OCI-LY7 (cell line): ENCODE results near the gene CELF1. TPM values are rescaled to one million over a fixed set of nuclear protein-coding genes. Genes with fewer than 3 reads are reported as not detected.

ENCODE experiments used
- BruUV-seq: library from RNA; stranded (reverse); fragments of 400-500 nt; replicated peaks from 2 replicates; lab custom pipeline; 2021; lab: Mats Ljungman, UMichigan
- CTCF ChIA-PET: fragments of 300-600 bp; sonication (Branson Sonifier 250); formaldehyde crosslinking; loops from one replicate; lab custom pipeline; 2022; ENCODE audit warnings: antibody characterized with exemption; ENCODE audit not compliant: unreplicated experiment; lab: Charles Lee
- POLR2A ChIA-PET: fragments of 300-600 bp; sonication (Branson Sonifier 250); formaldehyde crosslinking; loops from one replicate; lab custom pipeline; 2022; ENCODE audit warnings: antibody characterized with exemption; lab: Charles Lee
- DNase-seq: peaks from one replicate; pipeline ENCODE4 v3.0.0-alpha.2; 2015; ENCODE audit warnings: low spot score
- H2AFZ ChIP-seq: fragments of 200-600 bp; sonication (generic), shearing (Covaris generic); 2 replicates; pipeline ENCODE4 v1.6.1; 2014; ENCODE audit warnings: mild to moderate bottlenecking, antibody characterized with exemption, low read length, moderate library complexity
- H3K27ac ChIP-seq: fragments of 200-600 bp; sonication (generic); 2 replicates; pipeline ENCODE4 v1.5.1; 2014; ENCODE audit warnings: mixed run types, low read depth, mild to moderate bottlenecking, moderate library complexity, low read length, inconsistent platforms; ENCODE audit not compliant: poor library complexity, severe bottlenecking
- H3K36me3 ChIP-seq: fragments of 200-600 bp; sonication (generic); 2 replicates; pipeline ENCODE4 v1.6.1; 2014; ENCODE audit warnings: mild to moderate bottlenecking, antibody characterized with exemption, low read length, moderate library complexity, mixed read lengths; ENCODE audit not compliant: insufficient read depth
- H3K4me1 ChIP-seq: fragments of 200-600 bp; sonication (generic); 2 replicates; pipeline ENCODE4 v1.5.1; 2014; ENCODE audit warnings: mild to moderate bottlenecking, low read length; ENCODE audit not compliant: insufficient read depth, poor library complexity, severe bottlenecking
- H3K4me2 ChIP-seq: fragments of 200-600 bp; sonication (generic); 2 replicates; pipeline ENCODE4 v1.6.1; 2014; ENCODE audit warnings: mild to moderate bottlenecking, low read length
- H3K4me3 ChIP-seq: fragments of 200-600 bp; sonication (generic); 2 replicates; pipeline ENCODE4 v1.5.1; 2014; ENCODE audit warnings: mild to moderate bottlenecking, low read depth, low read length; ENCODE audit not compliant: poor library complexity, severe bottlenecking
- H3K79me2 ChIP-seq: fragments of 200-600 bp; sonication (generic); 2 replicates; pipeline ENCODE4 v1.6.1; 2016; ENCODE audit warnings: low read depth, mild to moderate bottlenecking, low read length, moderate library complexity, mixed read lengths; ENCODE audit not compliant: insufficient read depth
- H3K9me2 ChIP-seq: fragments of 200-600 bp; sonication (generic); 2 replicates; pipeline ENCODE4 v1.6.1; 2016; ENCODE audit warnings: mild to moderate bottlenecking, low read length, mixed read lengths; ENCODE audit not compliant: insufficient read depth
- H3K9me3 ChIP-seq: fragments of 200-600 bp; sonication (generic); 2 replicates; pipeline ENCODE4 v1.6.1; 2014; ENCODE audit warnings: mild to moderate bottlenecking, mixed run types, low read length, mixed read lengths
- H4K20me1 ChIP-seq: fragments of 200-600 bp; sonication (generic); 2 replicates; pipeline ENCODE4 v1.6.1; 2014; ENCODE audit warnings: mild to moderate bottlenecking, antibody characterized with exemption, low read length, moderate library complexity, mixed read lengths; ENCODE audit not compliant: insufficient read depth
- CTCF ChIP-seq: fragments of 200-600 bp; sonication (generic); conservative IDR thresholded peaks from 2 replicates; pipeline ENCODE4 v1.5.1; 2014; ENCODE audit warnings: mild to moderate bottlenecking, antibody characterized with exemption, low read length, moderate library complexity, mixed read lengths
- EZH2phosphoT487 ChIP-seq: fragments of 200-600 bp; sonication (generic); IDR thresholded peaks from 2 replicates; pipeline ENCODE4 v1.6.1; 2018; ENCODE audit warnings: low read depth, borderline replicate concordance, mild to moderate bottlenecking, mixed run types, antibody characterized with exemption, low read length, moderate library complexity, mixed read lengths
- intact Hi-C: fragments of 100-400 bp; cut with micrococcal nuclease; formaldehyde crosslinking; loops from one replicate; pipeline ENCODE4 v1.10.0; 2022; ENCODE audit not compliant: unreplicated experiment
- total RNA-seq, 2 experiments: library from RNA; depleted of rRNA in 1 of 2; stranded (reverse); fragments of >200 nt in 1 of 2; shearing (Covaris generic) in 1 of 2; gene quantifications; 2 replicates each; pipeline ENCODE4 v1.2.3, GENCODE V29; 2014 to 2022

The CELF1 gene
- total RNA-seq, 2 experiments from 2014 or later: 87.4 to 143 TPM

GRCh38 chr11:47440054-47440476 is 112.9 kb downstream of the CELF1 start:
- Histone ChIP-seq H3K79me2 (no peaks in the 10 kb centered on the region), H3K4me1 (peaks cover 10% of the 10 kb centered on the region), H3K9me3 (no peaks in the 10 kb centered on the region), H3K27ac (no peak overlapping the region), H4K20me1 (no peaks in the 10 kb centered on the region), H2AFZ (no peak overlapping the region), H3K4me3 (no peak overlapping the region), H3K36me3 (no peaks in the 10 kb centered on the region), H3K4me2 (no peak overlapping the region), H3K9me2 (no peaks in the 10 kb centered on the region)
- CTCF ChIA-PET: interaction anchor here (0.6 kb wide), 1 partner anchor 743 kb away, joined by 3 read pairs; no protein-coding TSS in a partner anchor
- POLR2A ChIA-PET: no interaction called here
- no peak for DNase-seq
- TF ChIP-seq CTCF (no peak), EZH2phosphoT487 (no peak)
- intact Hi-C loops: no loop called here
- BruUV-seq: no TSS peak

- no TSS peak for BruUV-seq
- intact Hi-C loops: no loop called here
Observed at GRCh38 chr11:47438721-47439120, 114.2 kb downstream of the CELF1 start.

More at GRCh38 chr11:47438721-47439120, 114.2 kb downstream of the CELF1 start:
- TF ChIP-seq EZH2phosphoT487 (no peak), CTCF (no peak)
- DNase-seq: no peak
- no peaks in the 10 kb centered on the region for H4K20me1 ChIP-seq
- no peak overlapping the region for H2AFZ ChIP-seq
- no peaks in the 10 kb centered on the region for H3K79me2 ChIP-seq
- no peak overlapping the region for H3K4me3 ChIP-seq
- H3K36me3 ChIP-seq: no peaks in the 10 kb centered on the region
- H3K4me1 ChIP-seq: peaks cover 10% of the 10 kb centered on the region
- POLR2A ChIA-PET: no interaction called here
- H3K4me2 ChIP-seq: no peak overlapping the region
- no peaks in the 10 kb centered on the region for H3K9me3 ChIP-seq
- CTCF ChIA-PET: no interaction called here
- H3K9me2 ChIP-seq: no peaks in the 10 kb centered on the region
- no peak overlapping the region for H3K27ac ChIP-seq
